HEK293 (cell line): Measurements from ENCODE around the gene BPIFA1.

Experiments used
- CTCF ChIA-PET: fragments of 350-600 bp; formaldehyde crosslinking; extraction: SDS; loops from one replicate; lab custom pipeline; 2021; ENCODE audit warnings: antibody characterized with exemption; lab: Yijun Ruan, JAX
- POLR2A ChIA-PET: fragments of 300-600 bp; formaldehyde crosslinking; extraction: SDS; loops from one replicate; lab custom pipeline; 2020; ENCODE audit warnings: antibody characterized with exemption, inconsistent platforms; lab: Yijun Ruan, JAX
- H3K27ac ChIP-seq: fragments of 200-500 bp; sonication (Bioruptor generic); 2 replicates; pipeline ENCODE4 v1.5.1; 2014; ENCODE audit warnings: low read depth, low read length, control low read depth, inconsistent platforms; ENCODE audit errors: extremely low read depth
- H3K36me3 ChIP-seq, 2 experiments: fragments of 200-500 bp in 1 of 2; sonication (Bioruptor generic) in 1 of 2; 1 replicate in 1 of 2; 2 replicates in 1 of 2; pipeline ENCODE4 v1.5.1; 2014 to 2017; ENCODE audit warnings: inconsistent platforms in 2 of 2, low read length in 2 of 2; ENCODE audit not compliant: control insufficient read depth in 2 of 2, insufficient read depth in 1 of 2
- H3K4me1 ChIP-seq: fragments of 200-500 bp; sonication (Bioruptor generic); 2 replicates; pipeline ENCODE4 v1.5.1; 2014; ENCODE audit warnings: mild to moderate bottlenecking, low read length, inconsistent platforms; ENCODE audit not compliant: control insufficient read depth, insufficient read depth
- H3K4me3 ChIP-seq: 2 replicates; pipeline ENCODE4 v1.5.1; 2011; ENCODE audit warnings: low read depth, mild to moderate bottlenecking, control low read depth, low read length, moderate library complexity
- H3K9me3 ChIP-seq: fragments of 200-500 bp; sonication (Bioruptor generic); 2 replicates; pipeline ENCODE4 v1.5.1; 2014; ENCODE audit warnings: low read depth, low read length, inconsistent platforms; ENCODE audit not compliant: control insufficient read depth, insufficient read depth
- GFI1B ChIP-seq: fragments of 450-650 bp; formaldehyde crosslinking; IDR thresholded peaks from 2 replicates; pipeline ENCODE4 v1.5.1; 2016; ENCODE audit warnings: missing biosample characterization, missing genetic modification characterization
- GLI2 ChIP-seq: fragments of 450-650 bp; formaldehyde crosslinking; IDR thresholded peaks from 2 replicates; pipeline ENCODE4; 2017; ENCODE audit warnings: missing biosample characterization, missing genetic modification characterization, low read depth, borderline replicate concordance
- HOXC10 ChIP-seq: sonication (generic); formaldehyde crosslinking; IDR thresholded peaks from 2 replicates; pipeline ENCODE4 v1.8.1; 2023; ENCODE audit warnings: mild to moderate bottlenecking, missing genetic modification reagents
- RBAK ChIP-seq: fragments of 450-650 bp; formaldehyde crosslinking; IDR thresholded peaks from 2 replicates; pipeline ENCODE4 v1.5.1; 2016; ENCODE audit warnings: missing biosample characterization, missing genetic modification characterization
- SALL2 ChIP-seq: fragments of 450-650 bp; formaldehyde crosslinking; IDR thresholded peaks from 2 replicates; pipeline ENCODE4 v1.5.0; 2017; ENCODE audit warnings: missing biosample characterization, mild to moderate bottlenecking, missing genetic modification characterization, borderline replicate concordance
- ZBTB20 ChIP-seq: fragments of 450-650 bp; formaldehyde crosslinking; IDR thresholded peaks from 2 replicates; pipeline ENCODE4 v1.5.1; 2016; ENCODE audit warnings: missing biosample characterization, missing genetic modification characterization
- ZFP41 ChIP-seq: fragments of 450-650 bp; formaldehyde crosslinking; IDR thresholded peaks from 2 replicates; pipeline ENCODE4 v1.5.1; 2016; ENCODE audit warnings: missing biosample characterization, missing genetic modification characterization, borderline replicate concordance
- ZFP69B ChIP-seq: fragments of 450-650 bp; formaldehyde crosslinking; IDR thresholded peaks from 2 replicates; pipeline ENCODE4 v1.5.1; 2016; ENCODE audit warnings: missing biosample characterization, missing genetic modification characterization
- ZIC2 ChIP-seq: fragments of 450-650 bp; formaldehyde crosslinking; IDR thresholded peaks from 2 replicates; pipeline ENCODE4 v1.5.1; 2016; ENCODE audit warnings: missing biosample characterization, missing genetic modification characterization
- ZNF214 ChIP-seq: fragments of 450-650 bp; formaldehyde crosslinking; IDR thresholded peaks from 2 replicates; pipeline ENCODE4 v1.5.1; 2017; ENCODE audit warnings: missing biosample characterization, mild to moderate bottlenecking, missing genetic modification characterization, borderline replicate concordance
- ZNF239 ChIP-seq: fragments of 450-650 bp; formaldehyde crosslinking; IDR thresholded peaks from 2 replicates; pipeline ENCODE4 v1.5.1; 2016; ENCODE audit warnings: missing biosample characterization, missing genetic modification characterization
- ZNF302 ChIP-seq: fragments of 450-650 bp; formaldehyde crosslinking; IDR thresholded peaks from 2 replicates; pipeline ENCODE4 v1.5.1; 2016; ENCODE audit warnings: missing biosample characterization, missing genetic modification characterization, low read depth
- ZNF311 ChIP-seq: fragments of 450-650 bp; formaldehyde crosslinking; IDR thresholded peaks from 2 replicates; pipeline ENCODE4 v1.5.1; 2017; ENCODE audit warnings: missing biosample characterization, missing genetic modification characterization, borderline replicate concordance
- ZNF341 ChIP-seq: fragments of 450-650 bp; formaldehyde crosslinking; IDR thresholded peaks from 2 replicates; pipeline ENCODE4; 2016; ENCODE audit warnings: low read depth, missing biosample characterization, missing genetic modification characterization
- ZNF354C ChIP-seq: fragments of 450-650 bp; formaldehyde crosslinking; IDR thresholded peaks from 2 replicates; pipeline ENCODE4 v1.5.1; 2016; ENCODE audit warnings: missing biosample characterization, missing genetic modification characterization, low read depth, borderline replicate concordance
- ZNF416 ChIP-seq: fragments of 450-650 bp; formaldehyde crosslinking; IDR thresholded peaks from 2 replicates; pipeline ENCODE4 v1.5.1; 2016; ENCODE audit warnings: missing biosample characterization, missing genetic modification characterization
- ZNF544 ChIP-seq: fragments of 450-650 bp; formaldehyde crosslinking; IDR thresholded peaks from 2 replicates; pipeline ENCODE4 v1.5.0; 2017; ENCODE audit warnings: missing biosample characterization, missing genetic modification characterization
- ZNF560 ChIP-seq: fragments of 450-650 bp; formaldehyde crosslinking; IDR thresholded peaks from 2 replicates; pipeline ENCODE4 v1.5.1; 2017; ENCODE audit warnings: missing biosample characterization, missing genetic modification characterization, borderline replicate concordance
- ZNF658 ChIP-seq: fragments of 450-650 bp; formaldehyde crosslinking; IDR thresholded peaks from 2 replicates; pipeline ENCODE4; 2016; ENCODE audit warnings: missing biosample characterization, missing genetic modification characterization
- ZNF670 ChIP-seq: fragments of 450-650 bp; formaldehyde crosslinking; IDR thresholded peaks from 2 replicates; pipeline ENCODE4 v1.5.1; 2016; ENCODE audit warnings: missing biosample characterization, missing genetic modification characterization, low read depth
- ZNF747 ChIP-seq: fragments of 450-650 bp; formaldehyde crosslinking; IDR thresholded peaks from 2 replicates; pipeline ENCODE4 v1.5.1; 2016; ENCODE audit warnings: missing biosample characterization, missing genetic modification characterization
- ZNF792 ChIP-seq: fragments of 450-650 bp; formaldehyde crosslinking; IDR thresholded peaks from 2 replicates; pipeline ENCODE4 v1.5.1; 2016; ENCODE audit warnings: missing biosample characterization, missing genetic modification characterization
- ZNF830 ChIP-seq: fragments of 450-650 bp; IDR thresholded peaks from 2 replicates; pipeline ENCODE4 v1.5.0; 2018; ENCODE audit warnings: missing biosample characterization, missing genetic modification characterization, low read depth, mild to moderate bottlenecking, moderate library complexity
- ZSCAN18 ChIP-seq: fragments of 450-650 bp; formaldehyde crosslinking; IDR thresholded peaks from 2 replicates; pipeline ENCODE4 v1.5.1; 2016; ENCODE audit warnings: missing biosample characterization, missing genetic modification characterization
- ZSCAN30 ChIP-seq: fragments of 450-650 bp; IDR thresholded peaks from 2 replicates; pipeline ENCODE4 v1.5.1; 2018; ENCODE audit warnings: missing biosample characterization, mild to moderate bottlenecking, missing genetic modification characterization, moderate library complexity

Gene BPIFA1

GRCh38 chr20:33275215-33275614, 39.4 kb downstream of the BPIFA1 start:
- Histone ChIP-seq H3K36me3 (no peaks in the 10 kb centered on the region), H3K4me1 (no peaks in the 10 kb centered on the region), H3K9me3 (no peaks in the 10 kb centered on the region), H3K27ac (no peak overlapping the region), H3K4me3 (no peak overlapping the region)
- ChIA-PET CTCF (interaction anchor here (1.9 kb wide), 1 partner anchor 13 kb away, joined by 6 read pairs; no protein-coding TSS in a partner anchor), POLR2A (no interaction called here)
- no peak for TF ChIP-seq ZNF560 (tag by site-specific recombination)
- no peak for TF ChIP-seq ZBTB20
- TF ChIP-seq RBAK = no peak
- no peak for TF ChIP-seq ZNF354C (tag by site-specific recombination)
- no peak for TF ChIP-seq ZNF416 (tag by site-specific recombination)
- no peak for TF ChIP-seq ZNF311 (tag by site-specific recombination)
- TF ChIP-seq ZNF214 (tag by site-specific recombination) = no peak
- no peak for TF ChIP-seq ZNF747
- TF ChIP-seq GLI2 (tag by site-specific recombination) = no peak
- TF ChIP-seq ZNF792 = no peak
- TF ChIP-seq SALL2 (tag by site-specific recombination) = no peak
- TF ChIP-seq ZIC2 (tag by site-specific recombination) = no peak
- TF ChIP-seq ZSCAN30 (tag by site-specific recombination) = no peak
- no peak for TF ChIP-seq ZNF670 (tag by site-specific recombination)
- TF ChIP-seq ZNF544 = no peak
- no peak for TF ChIP-seq ZNF302
- TF ChIP-seq ZFP69B (tag by site-specific recombination) = no peak
- TF ChIP-seq ZNF341 (tag by site-specific recombination) = no peak

- ChIA-PET CTCF (interaction anchor here (0.7 to 1.9 kb wide), 2 partner anchors 13 to 24 kb away, joined by 6 to 8 read pairs; no protein-coding TSS in a partner anchor), POLR2A (no interaction called here)
- Histone ChIP-seq H3K36me3 (no peaks in the 10 kb centered on the region), H3K4me1 (no peaks in the 10 kb centered on the region), H3K27ac (no peak overlapping the region), H3K9me3 (no peaks in the 10 kb centered on the region), H3K4me3 (no peak overlapping the region)
- TF ChIP-seq ZSCAN18 (tag by site-specific recombination) = no peak
- TF ChIP-seq ZNF544 = no peak
- no peak for TF ChIP-seq ZNF658 (tag by site-specific recombination)
- TF ChIP-seq GFI1B (tag by site-specific recombination) = no peak
- TF ChIP-seq ZFP41 = no peak
- TF ChIP-seq ZNF830 (tag by site-specific recombination) = no peak
- TF ChIP-seq HOXC10 = no peak
- no peak for TF ChIP-seq ZNF239 (tag by site-specific recombination)
These were observed 40.1 kb downstream of the BPIFA1 start for GRCh38 chr20:33275871-33276270.
